22Rv1 (cell line): ENCODE measurements around the gene CARMIL1.

Experiments used
- ZFX ChIP-seq: fragments of 450-650 bp; IDR thresholded peaks from 2 replicates; pipeline ENCODE4 v1.6.1; 2017; ENCODE audit warnings: antibody characterized with exemption, borderline replicate concordance
- TF ChIP-seq, protein P1 (sequence below): fragments of 450-650 bp; IDR thresholded peaks from 2 replicates; pipeline ENCODE4 v1.5.1; 2017; ENCODE audit warnings: mild to moderate bottlenecking

DNA sequence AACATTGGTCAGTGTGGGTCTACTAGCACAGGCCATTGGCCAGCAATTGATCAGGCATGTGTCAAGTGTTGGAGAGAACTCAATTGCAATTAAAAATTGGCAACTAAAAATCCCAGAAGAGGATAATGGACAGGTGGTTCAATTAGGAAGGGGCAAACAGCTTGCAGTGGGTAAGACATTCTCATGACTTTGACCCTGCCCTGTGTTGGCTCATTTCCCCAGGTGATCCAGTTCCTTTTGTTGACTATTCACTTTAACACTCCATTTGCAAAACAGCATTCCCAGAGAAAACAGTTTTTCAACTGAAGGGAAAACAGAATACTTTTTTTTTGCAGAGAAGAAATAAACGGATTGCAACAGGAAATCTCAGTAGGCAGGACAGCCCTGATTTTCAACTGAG, 343.9 kb downstream of the CARMIL1 start:
- TF ChIP-seq, protein P1, sequence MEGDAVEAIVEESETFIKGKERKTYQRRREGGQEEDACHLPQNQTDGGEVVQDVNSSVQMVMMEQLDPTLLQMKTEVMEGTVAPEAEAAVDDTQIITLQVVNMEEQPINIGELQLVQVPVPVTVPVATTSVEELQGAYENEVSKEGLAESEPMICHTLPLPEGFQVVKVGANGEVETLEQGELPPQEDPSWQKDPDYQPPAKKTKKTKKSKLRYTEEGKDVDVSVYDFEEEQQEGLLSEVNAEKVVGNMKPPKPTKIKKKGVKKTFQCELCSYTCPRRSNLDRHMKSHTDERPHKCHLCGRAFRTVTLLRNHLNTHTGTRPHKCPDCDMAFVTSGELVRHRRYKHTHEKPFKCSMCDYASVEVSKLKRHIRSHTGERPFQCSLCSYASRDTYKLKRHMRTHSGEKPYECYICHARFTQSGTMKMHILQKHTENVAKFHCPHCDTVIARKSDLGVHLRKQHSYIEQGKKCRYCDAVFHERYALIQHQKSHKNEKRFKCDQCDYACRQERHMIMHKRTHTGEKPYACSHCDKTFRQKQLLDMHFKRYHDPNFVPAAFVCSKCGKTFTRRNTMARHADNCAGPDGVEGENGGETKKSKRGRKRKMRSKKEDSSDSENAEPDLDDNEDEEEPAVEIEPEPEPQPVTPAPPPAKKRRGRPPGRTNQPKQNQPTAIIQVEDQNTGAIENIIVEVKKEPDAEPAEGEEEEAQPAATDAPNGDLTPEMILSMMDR, result no peak
- no peak for TF ChIP-seq ZFX
